Left hindlimb (tissue), 1 donor: Measurements from ENCODE around the gene ACAD8.
A peak's percentile ranks its signal among the peaks of the same experiment; 100 is the strongest.

Experiments used
- DNase-seq: peaks from one replicate; pipeline ENCODE4 v3.0.0-alpha.2; 2018

ACAD8 gene

GRCh38 chr11:134253188-134253993, at the start of gene ACAD8, which contains the start of gene THYN1:
TSS of gene ACAD8 (plus strand) at chr11:134253568. CDS start at chr11:134253601, 33 bp downstream.
TSS of gene THYN1 (minus strand) at chr11:134253352. CDS start at chr11:134252882, 470 bp downstream.
- peak; percentile 96 for DNase-seq

- no peak for DNase-seq
Observed at GRCh38 chr11:134205729-134206128, 47.6 kb upstream of the ACAD8 start.

DNA sequence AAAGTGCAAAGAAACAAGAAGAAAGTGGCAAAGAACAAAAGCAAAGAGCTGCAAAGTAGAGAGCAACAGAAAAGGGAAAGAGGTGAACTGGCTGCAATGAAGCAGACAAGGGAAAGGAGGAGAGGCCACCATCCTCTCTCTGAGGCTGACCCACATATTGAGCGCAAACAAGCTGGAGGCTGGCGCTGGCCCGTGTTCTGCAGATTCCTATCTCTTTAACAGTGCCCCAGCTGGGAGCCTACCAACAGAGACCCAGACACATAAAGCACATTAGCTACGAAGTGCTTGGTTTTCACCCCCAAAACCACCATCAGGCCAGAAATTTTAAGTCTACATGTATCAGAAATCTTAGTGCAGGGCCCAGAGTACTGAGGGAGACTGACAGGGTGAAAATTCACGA, 47.2 kb upstream of the ACAD8 start:
- DNase-seq: no peak

- DNase-seq: no peak
Observed at GRCh38 chr11:134207538-134208239, 45.7 kb upstream of the ACAD8 start.

- DNase-seq: no peak
Observed at GRCh38 chr11:134215836-134216235, 37.5 kb upstream of the ACAD8 start.

GRCh38 chr11:134216816-134217215, 36.6 kb upstream of the ACAD8 start:
- no peak for DNase-seq

GRCh38 chr11:134223121-134223520, 30.2 kb upstream of the ACAD8 start:
- no peak for DNase-seq

GRCh38 chr11:134223836-134224709, 29.3 kb upstream of the ACAD8 start, which contains the start of the genes NCAPD3 and VPS26B:
TSS of gene NCAPD3 (minus strand) at chr11:134223967. CDS start at chr11:134223926, 41 bp downstream.
TSS of gene VPS26B (plus strand) at chr11:134224671. CDS start at chr11:134225123, 452 bp downstream.
- DNase-seq: peak; percentile 97

- peak; percentile 54 for DNase-seq
Observed at GRCh38 chr11:134224710-134225664, 28.4 kb upstream of the ACAD8 start.

- DNase-seq: no peak
Observed at GRCh38 chr11:134226806-134227325, 26.5 kb upstream of the ACAD8 start.

DNA sequence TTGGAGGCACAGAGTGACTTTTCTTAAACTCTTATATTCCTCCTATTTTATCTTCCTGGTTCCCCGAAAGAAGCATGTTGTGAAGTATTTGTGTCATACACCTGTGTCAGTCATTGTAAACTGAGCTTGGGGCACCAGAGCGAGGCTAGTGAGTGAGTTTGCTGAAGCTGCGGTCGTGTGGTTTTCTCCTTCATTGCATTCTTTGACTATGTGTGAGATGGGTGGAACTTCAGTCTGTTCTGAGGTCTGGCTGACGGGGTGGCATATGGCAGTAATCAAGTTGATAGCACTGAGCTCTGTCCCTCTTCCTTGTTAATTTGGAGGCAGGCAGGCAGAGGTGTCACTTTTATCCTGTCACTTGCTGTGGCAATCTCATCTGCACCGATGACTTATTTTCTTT, 24.7 kb upstream of the ACAD8 start:
- DNase-seq: no peak

GRCh38 chr11:134229126-134229790, 24.1 kb upstream of the ACAD8 start:
- DNase-seq: no peak

- no peak for DNase-seq
Observed at GRCh38 chr11:134230339-134230738, 23.0 kb upstream of the ACAD8 start.

DNA sequence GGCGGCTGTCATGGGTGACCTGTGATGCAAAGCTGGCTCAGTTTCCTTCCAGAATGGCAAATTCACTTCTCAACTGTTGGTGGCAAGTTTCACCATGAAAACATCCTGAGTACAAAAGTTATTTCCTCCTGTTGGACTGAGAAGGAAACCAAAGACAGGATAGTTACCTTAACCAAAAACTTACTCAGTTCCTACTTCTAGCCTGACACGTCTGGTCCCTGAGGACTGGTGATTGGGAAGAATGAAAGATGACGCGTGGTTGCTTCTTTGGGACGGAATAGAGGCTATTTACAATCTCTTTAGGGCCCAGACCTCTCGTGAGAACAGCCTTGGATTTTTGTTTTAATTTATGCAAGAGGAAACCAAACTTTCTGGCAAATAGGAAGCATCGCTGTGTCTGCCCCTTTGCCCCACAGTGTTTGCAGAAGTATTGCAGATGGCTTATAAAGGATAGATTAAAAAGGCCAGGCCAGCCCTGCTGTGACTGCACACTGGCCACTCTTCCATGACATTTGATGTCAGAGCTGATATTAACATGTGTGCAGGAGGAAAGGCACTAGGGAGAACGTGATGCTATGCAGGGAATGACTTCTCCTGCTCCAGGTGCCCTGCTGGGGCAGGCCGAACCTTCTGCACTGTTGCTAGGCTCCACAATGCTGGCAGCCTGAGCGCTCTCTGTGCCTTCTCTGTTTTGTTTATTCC, 21.3 kb upstream of the ACAD8 start:
- DNase-seq: no peak

DNA sequence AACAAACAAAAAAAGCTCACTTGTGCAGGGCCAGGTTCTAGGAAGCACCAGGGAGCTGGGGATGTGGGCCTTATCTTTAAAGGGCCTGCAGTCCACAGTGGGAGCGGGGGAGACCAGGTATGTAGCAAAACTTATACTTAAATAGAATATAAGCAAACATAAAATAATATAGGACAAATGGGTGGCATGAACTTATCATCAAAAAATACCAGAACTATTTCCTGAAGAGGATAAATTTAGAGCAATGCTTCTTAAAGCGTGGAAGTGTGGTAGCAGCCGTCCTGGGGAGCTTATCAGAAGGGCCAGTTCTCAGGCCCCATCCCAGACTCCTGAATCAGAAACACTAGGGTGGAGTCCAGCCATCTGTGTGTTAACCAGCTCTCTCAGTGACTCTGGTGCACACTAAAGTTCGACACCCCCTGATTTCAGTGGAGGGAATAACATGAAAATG, 19.6 kb upstream of the ACAD8 start:
- DNase-seq: no peak

GRCh38 chr11:134235399-134235798, 18.0 kb upstream of the ACAD8 start:
- DNase-seq: no peak

DNA sequence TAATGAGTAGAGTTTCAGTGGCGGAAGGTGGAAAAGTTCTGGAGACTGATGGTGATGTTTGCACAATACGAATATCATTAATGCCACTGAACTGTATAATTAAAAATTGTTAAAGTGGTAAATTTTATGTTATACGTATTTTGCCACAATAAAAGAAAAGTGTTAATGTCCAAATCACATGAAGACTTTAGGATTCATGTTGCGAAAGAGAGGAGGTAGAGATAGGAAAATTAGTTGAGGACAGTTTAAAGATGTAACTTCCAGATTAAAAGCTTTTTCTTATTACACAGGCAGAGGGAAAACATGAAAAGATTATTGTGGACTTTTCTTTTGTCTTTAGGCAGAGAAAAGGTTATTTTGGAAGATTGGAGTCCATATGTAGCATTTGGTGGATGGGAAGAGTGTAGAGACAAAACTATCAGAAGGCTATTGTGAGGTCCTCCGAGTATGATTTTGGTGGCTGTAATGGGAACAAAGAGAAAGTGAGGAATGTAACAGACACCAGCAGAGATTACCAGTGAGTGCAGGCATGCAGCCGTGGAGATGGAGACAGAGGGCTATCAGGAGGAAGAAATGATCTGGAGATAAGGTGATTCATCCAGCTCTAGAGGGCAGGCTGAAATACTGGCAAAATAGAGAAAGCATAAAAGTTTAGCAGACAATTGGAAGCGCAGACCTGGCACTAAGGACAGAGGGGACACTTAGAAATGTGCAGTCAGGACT, 16.4 kb upstream of the ACAD8 start:
- no peak for DNase-seq

- DNase-seq: no peak
Observed at GRCh38 chr11:134237557-134237922, 15.8 kb upstream of the ACAD8 start.

GRCh38 chr11:134238956-134239355, 14.4 kb upstream of the ACAD8 start:
- no peak for DNase-seq
